ENCODE data around the gene WDR90.

Gene WDR90

GRCh38 chr16:669666-670065, 20.5 kb downstream of the WDR90 start:
- no peak overlapping the region for H3K4me3 ChIP-seq (ENCODE audit: low read depth, low read length)
- no peak for DNase-seq (ENCODE audit: low read depth)
- TF ChIP-seq CTCF (IDR thresholded peaks at IDR 0.05; ENCODE audit: insufficient read depth, low read depth, low read length, missing control alignments) = no peak

GRCh38 chr16:670485-671352, 21.6 kb downstream of the WDR90 start:
- TF ChIP-seq CTCF (IDR thresholded peaks at IDR 0.05; ENCODE audit: insufficient read depth, low read depth, low read length, missing control alignments) = no peak
- DNase-seq (ENCODE audit: low read depth) = no peak
- H3K4me3 ChIP-seq (ENCODE audit: low read depth, low read length) = no peak overlapping the region

GRCh38 chr16:671353-672131, 22.4 kb downstream of the WDR90 start:
- no peak for DNase-seq (ENCODE audit: low read depth)
- TF ChIP-seq CTCF (IDR thresholded peaks at IDR 0.05; ENCODE audit: insufficient read depth, low read depth, low read length, missing control alignments) = no peak
- H3K4me3 ChIP-seq (ENCODE audit: low read depth, low read length) = no peak overlapping the region

- H3K4me3 ChIP-seq (ENCODE audit: low read depth, low read length) = no peak overlapping the region
- TF ChIP-seq CTCF (IDR thresholded peaks at IDR 0.05; ENCODE audit: insufficient read depth, low read depth, low read length, missing control alignments) = no peak
- DNase-seq (ENCODE audit: low read depth) = no peak
Observed at GRCh38 chr16:672371-672770, 23.2 kb downstream of the WDR90 start.

- DNase-seq (ENCODE audit: low read depth) = no peak
- no peak for TF ChIP-seq CTCF (IDR thresholded peaks at IDR 0.05; ENCODE audit: insufficient read depth, low read depth, low read length, missing control alignments)
- no peak overlapping the region for H3K4me3 ChIP-seq (ENCODE audit: low read depth, low read length)
Observed at GRCh38 chr16:672851-673250, 23.7 kb downstream of the WDR90 start.

- DNase-seq (ENCODE audit: low read depth) = no peak
- H3K4me3 ChIP-seq (ENCODE audit: low read depth, low read length) = no peak overlapping the region
- TF ChIP-seq CTCF (IDR thresholded peaks at IDR 0.05; ENCODE audit: insufficient read depth, low read depth, low read length, missing control alignments) = no peak
Observed at GRCh38 chr16:673399-673991, 24.3 kb downstream of the WDR90 start.

All from GM12865 (cell line).